ENCODE measurements around the gene LNX1. TPM values are rescaled to one million over a fixed set of nuclear protein-coding genes. Genes with fewer than 3 reads are reported as not detected.

LNX1 gene
- total RNA-seq, 4 donors from 2014 or later: 0.29 to 12.9 (median 8.8) TPM

GRCh38 chr4:53520116-53520515, 71.2 kb downstream of the LNX1 start:
- no peaks in the 10 kb centered on the region for H3K27me3 ChIP-seq
- H3K36me3 ChIP-seq: no peaks in the 10 kb centered on the region
- no peaks in the 10 kb centered on the region for H3K9me3 ChIP-seq
- no peak overlapping the region for H3K27ac ChIP-seq
- intact Hi-C loops (cut with DNase I; ENCODE audit: low total_unique reads): no loop called here
- no peak overlapping the region for H3K4me3 ChIP-seq
- TF ChIP-seq POLR2A (IDR thresholded peaks at IDR 0.05): no peak
- no peak for TF ChIP-seq CTCF (IDR thresholded peaks at IDR 0.05)
- H3K4me1 ChIP-seq: no peaks in the 10 kb centered on the region
- no peak for DNase-seq

- Histone ChIP-seq H3K27ac (no peak overlapping the region), H3K36me3 (no peaks in the 10 kb centered on the region), H3K4me1 (no peaks in the 10 kb centered on the region), H3K9me3 (no peaks in the 10 kb centered on the region), H3K4me3 (no peak overlapping the region), H3K27me3 (no peaks in the 10 kb centered on the region)
- no peak for DNase-seq
- TF ChIP-seq CTCF (IDR thresholded peaks at IDR 0.05) (no peak), POLR2A (IDR thresholded peaks at IDR 0.05) (no peak)
- intact Hi-C loops (cut with DNase I; ENCODE audit: low total_unique reads): no loop called here
Observed at GRCh38 chr4:53518807-53519206, 72.5 kb downstream of the LNX1 start.

- H3K4me3 ChIP-seq: no peak overlapping the region
- H3K4me1 ChIP-seq: peaks cover 0 to 5% of the 10 kb centered on the region in 2 donors
- no peak for TF ChIP-seq CTCF (IDR thresholded peaks at IDR 0.05)
- TF ChIP-seq POLR2A (IDR thresholded peaks at IDR 0.05): no peak
- no peaks in the 10 kb centered on the region for H3K9me3 ChIP-seq
- DNase-seq: no peak
- H3K36me3 ChIP-seq: no peaks in the 10 kb centered on the region
- H3K27ac ChIP-seq: no peak overlapping the region
- H3K27me3 ChIP-seq: no peaks in the 10 kb centered on the region
- intact Hi-C loops (cut with DNase I; ENCODE audit: low total_unique reads): no loop called here
Observed at GRCh38 chr4:53515076-53515475, 76.2 kb downstream of the LNX1 start.

GRCh38 chr4:53514509-53514908, 76.8 kb downstream of the LNX1 start:
- Histone ChIP-seq H3K9me3 (no peaks in the 10 kb centered on the region), H3K36me3 (no peaks in the 10 kb centered on the region), H3K4me3 (no peak overlapping the region), H3K27me3 (no peaks in the 10 kb centered on the region), H3K4me1 (peaks cover 0 to 5% of the 10 kb centered on the region in 2 donors), H3K27ac (no peak overlapping the region)
- TF ChIP-seq CTCF (IDR thresholded peaks at IDR 0.05): no peak
- TF ChIP-seq POLR2A (IDR thresholded peaks at IDR 0.05): no peak
- DNase-seq: no peak
- intact Hi-C loops (cut with DNase I; ENCODE audit: low total_unique reads): no loop called here

- H3K9me3 ChIP-seq: no peaks in the 10 kb centered on the region
- peaks cover 0 to 5% of the 10 kb centered on the region in 2 donors for H3K4me1 ChIP-seq
- no peaks in the 10 kb centered on the region for H3K27me3 ChIP-seq
- no peak overlapping the region for H3K27ac ChIP-seq
- intact Hi-C loops (cut with DNase I; ENCODE audit: low total_unique reads): no loop called here
- no peak overlapping the region for H3K4me3 ChIP-seq
- DNase-seq: no peak
- TF ChIP-seq CTCF (IDR thresholded peaks at IDR 0.05): no peak
- H3K36me3 ChIP-seq: no peaks in the 10 kb centered on the region
Observed at GRCh38 chr4:53512608-53513007, 78.7 kb downstream of the LNX1 start.
